ENCODE data around the gene MROH2B.

DNA sequence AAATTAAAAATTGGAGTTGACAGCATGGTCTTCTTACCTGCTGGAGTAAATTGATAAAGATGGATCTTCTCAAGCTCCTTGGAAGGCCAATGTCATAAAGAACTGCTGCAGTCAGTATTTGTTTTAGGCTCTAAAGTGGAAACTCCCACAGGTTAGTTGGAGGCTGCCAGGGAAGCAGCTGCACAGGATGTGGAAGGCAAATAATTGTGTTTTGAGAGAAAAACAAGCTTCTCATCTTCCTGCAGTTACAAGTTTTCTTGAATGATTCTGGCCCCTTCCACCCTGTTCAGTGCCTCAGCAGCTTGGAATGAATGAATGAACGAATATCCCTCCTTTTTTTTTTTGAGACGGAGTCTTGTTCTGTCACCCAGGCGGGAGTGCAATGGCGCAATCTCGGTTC is 13.9 kb downstream of the MROH2B start:
- TF ChIP-seq POLR2A (IDR thresholded peaks at IDR 0.05) (no peak), CTCF (IDR thresholded peaks at IDR 0.05) (no peak)

Measured in thyroid gland (tissue), 4 donors.